Spleen (tissue), 7 donors: ENCODE data around the gene FAM107B.

Experiments
- POLR2A ChIP-seq, 3 donors: fragments of 450-650 bp; IDR thresholded peaks; one replicate each; pipeline ENCODE4 v1.5.1; 2017; ENCODE audit warnings: antibody characterized with exemption in 3 of 3, mild to moderate bottlenecking in 1 of 3
- TF ChIP-seq, protein P1 (sequence below), 11 experiments: fragments of 200-600 bp in 7 of 11; fragments of 450-650 bp in 4 of 11; sonication (generic) in 4 of 11; IDR thresholded peaks in 8 of 11; conservative IDR thresholded peaks in 3 of 11; 1 replicate in 7 of 11; 2 replicates in 4 of 11; pipeline versions ENCODE4 v1.4.0 to v1.8.0; 2016 to 2021; ENCODE audit warnings: antibody characterized with exemption in 11 of 11, inconsistent platforms in 4 of 11, mild to moderate bottlenecking in 1 of 11
- donor health status: DM: no; HTN: no; CAD: no; lungs with moderate emphysema.
- donor health status: DM: no; HTN: no; CAD: no.
- donor health status: DM: no; HTN: no; CAD: no.

DNA sequence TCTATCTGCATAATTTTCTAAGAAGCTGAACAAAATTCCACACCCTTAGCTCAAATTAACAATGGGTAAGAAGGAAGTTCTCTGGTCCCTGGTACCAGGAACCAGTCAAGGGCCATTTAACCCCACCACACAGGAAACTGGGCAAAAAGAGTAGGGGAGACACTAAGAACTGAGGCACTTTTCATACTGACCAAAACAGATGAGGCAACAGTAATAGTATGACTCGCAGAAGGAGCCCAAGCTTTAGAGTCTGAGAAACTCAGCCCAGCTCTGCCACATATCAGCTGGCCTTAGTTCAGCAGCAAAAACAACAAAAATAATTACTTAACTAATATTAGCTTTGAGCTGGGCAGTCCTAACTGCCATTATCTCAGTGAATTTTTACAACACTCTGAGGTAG, 221.2 kb downstream of the FAM107B start:
- TF ChIP-seq, protein P1, sequence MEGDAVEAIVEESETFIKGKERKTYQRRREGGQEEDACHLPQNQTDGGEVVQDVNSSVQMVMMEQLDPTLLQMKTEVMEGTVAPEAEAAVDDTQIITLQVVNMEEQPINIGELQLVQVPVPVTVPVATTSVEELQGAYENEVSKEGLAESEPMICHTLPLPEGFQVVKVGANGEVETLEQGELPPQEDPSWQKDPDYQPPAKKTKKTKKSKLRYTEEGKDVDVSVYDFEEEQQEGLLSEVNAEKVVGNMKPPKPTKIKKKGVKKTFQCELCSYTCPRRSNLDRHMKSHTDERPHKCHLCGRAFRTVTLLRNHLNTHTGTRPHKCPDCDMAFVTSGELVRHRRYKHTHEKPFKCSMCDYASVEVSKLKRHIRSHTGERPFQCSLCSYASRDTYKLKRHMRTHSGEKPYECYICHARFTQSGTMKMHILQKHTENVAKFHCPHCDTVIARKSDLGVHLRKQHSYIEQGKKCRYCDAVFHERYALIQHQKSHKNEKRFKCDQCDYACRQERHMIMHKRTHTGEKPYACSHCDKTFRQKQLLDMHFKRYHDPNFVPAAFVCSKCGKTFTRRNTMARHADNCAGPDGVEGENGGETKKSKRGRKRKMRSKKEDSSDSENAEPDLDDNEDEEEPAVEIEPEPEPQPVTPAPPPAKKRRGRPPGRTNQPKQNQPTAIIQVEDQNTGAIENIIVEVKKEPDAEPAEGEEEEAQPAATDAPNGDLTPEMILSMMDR (IDR thresholded peaks at IDR 0.05 in 8 of 11, conservative IDR thresholded peaks at IDR 0.05 in 3 of 11): no peak
- no peak for TF ChIP-seq POLR2A (IDR thresholded peaks at IDR 0.05)
